ENCODE measurements around the gene FAM13C. TPM values are rescaled to one million over a fixed set of nuclear protein-coding genes. Genes with fewer than 3 reads are reported as not detected.

The FAM13C gene
- total RNA-seq, 6 experiments from 2014 or later: 0.49 to 7.4 (median 1.5) TPM

GRCh38 chr10:59300386-59300785, 62.0 kb downstream of the FAM13C start:
- Histone ChIP-seq H3K27ac (no peak overlapping the region), H3K27me3 (no peaks in the 10 kb centered on the region), H3K36me3 (no peaks in the 10 kb centered on the region), H3K4me3 (no peak overlapping the region), H3K9me3 (no peaks in the 10 kb centered on the region), H3K4me1 (no peaks in the 10 kb centered on the region)
- ATAC-seq (no peak), DNase-seq (no peak)
- TF ChIP-seq CTCF (IDR thresholded peaks at IDR 0.05) (no peak), POLR2A (IDR thresholded peaks at IDR 0.05) (no peak)
- WGBS (ENCODE audit: insufficient coverage, low coverage, low lambda C conversion rate, missing lambda C conversion rate): 31% methylated on average over 1 of the region's 1 CpG
- intact Hi-C loops (cut with DNase I): no loop called here

GRCh38 chr10:59299933-59300332, 62.4 kb downstream of the FAM13C start:
- 91% methylated on average over 5 of the region's 5 CpGs for WGBS (ENCODE audit: insufficient coverage, low coverage, low lambda C conversion rate, missing lambda C conversion rate)
- Histone ChIP-seq H3K27me3 (no peaks in the 10 kb centered on the region), H3K36me3 (no peaks in the 10 kb centered on the region), H3K9me3 (no peaks in the 10 kb centered on the region), H3K4me1 (no peaks in the 10 kb centered on the region), H3K27ac (no peak overlapping the region), H3K4me3 (no peak overlapping the region)
- intact Hi-C loops (cut with DNase I): no loop called here
- ATAC-seq (no peak), DNase-seq (no peak)
- TF ChIP-seq CTCF (IDR thresholded peaks at IDR 0.05) (no peak), POLR2A (IDR thresholded peaks at IDR 0.05) (no peak)

- intact Hi-C loops (cut with DNase I): no loop called here
- WGBS (ENCODE audit: insufficient coverage, low coverage, low lambda C conversion rate, missing lambda C conversion rate): 65% methylated on average over 4 of the region's 4 CpGs
- Histone ChIP-seq H3K36me3 (no peaks in the 10 kb centered on the region), H3K27ac (no peak overlapping the region), H3K9me3 (no peaks in the 10 kb centered on the region), H3K4me3 (no peak overlapping the region), H3K27me3 (no peaks in the 10 kb centered on the region), H3K4me1 (no peaks in the 10 kb centered on the region)
- ATAC-seq: no peak
- no peak for DNase-seq
- TF ChIP-seq POLR2A (IDR thresholded peaks at IDR 0.05) (no peak), CTCF (IDR thresholded peaks at IDR 0.05) (peak in 3 of 4 donors; percentile 12 to 35 (median 23))
Observed at GRCh38 chr10:59290448-59290847, 71.9 kb downstream of the FAM13C start.

- Histone ChIP-seq H3K9me3 (no peaks in the 10 kb centered on the region), H3K4me1 (no peaks in the 10 kb centered on the region), H3K36me3 (no peaks in the 10 kb centered on the region), H3K4me3 (no peak overlapping the region), H3K27ac (no peak overlapping the region), H3K27me3 (no peaks in the 10 kb centered on the region)
- no peak for DNase-seq
- WGBS (ENCODE audit: insufficient coverage, low coverage, low lambda C conversion rate, missing lambda C conversion rate): 80% methylated on average over 3 of the region's 3 CpGs
- no peak for ATAC-seq
- intact Hi-C loops (cut with DNase I): no loop called here
- TF ChIP-seq CTCF (IDR thresholded peaks at IDR 0.05): no peak
- TF ChIP-seq POLR2A (IDR thresholded peaks at IDR 0.05): no peak
Observed at GRCh38 chr10:59289853-59290252, 72.5 kb downstream of the FAM13C start.
